HG03520 (cell line): ENCODE measurements around the gene MAN1B1.
A peak's percentile ranks its signal among the peaks of the same experiment; 100 is the strongest.

Source experiments
- ATAC-seq: cut with Tn5 transposase; IDR thresholded peaks from one replicate; pipeline ENCODE4 v1.9.1; 2021; ENCODE audit warnings: mild to moderate bottlenecking, moderate library complexity; ENCODE audit not compliant: unreplicated experiment

Gene MAN1B1

DNA sequence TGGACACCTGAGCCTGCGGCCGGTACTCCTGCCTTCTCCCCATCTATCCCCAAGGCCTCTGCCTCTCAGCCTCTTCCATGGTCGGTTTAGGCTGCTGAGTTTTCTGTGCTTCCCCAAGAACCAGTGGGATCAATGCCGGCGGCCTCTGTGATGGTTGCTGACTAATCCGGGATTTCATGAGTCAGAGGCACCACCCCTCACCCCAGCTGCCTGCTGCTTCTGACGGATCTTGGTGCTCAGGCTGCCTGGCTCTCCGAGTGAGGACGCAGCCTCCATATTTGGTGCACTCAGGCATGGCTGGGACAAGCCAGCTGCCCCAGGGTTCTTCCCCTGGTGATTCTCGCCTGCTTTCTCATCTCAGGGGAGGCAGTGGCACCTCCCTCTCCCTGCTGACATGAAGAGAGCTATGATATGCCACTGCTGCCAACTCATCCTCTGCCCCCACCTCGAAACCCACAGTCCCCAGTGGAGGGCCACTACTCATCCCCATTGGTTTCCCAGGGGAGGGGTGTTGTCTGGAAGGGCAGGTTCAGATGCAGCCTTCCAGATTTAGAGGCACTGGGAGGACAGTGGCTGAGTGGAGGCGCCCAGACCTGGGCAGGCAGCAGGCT, 3.3 kb upstream of the MAN1B1 start:
- no peak for ATAC-seq

- ATAC-seq: no peak
Observed at GRCh38 chr9:137084526-137084925, 2.3 kb upstream of the MAN1B1 start.

DNA sequence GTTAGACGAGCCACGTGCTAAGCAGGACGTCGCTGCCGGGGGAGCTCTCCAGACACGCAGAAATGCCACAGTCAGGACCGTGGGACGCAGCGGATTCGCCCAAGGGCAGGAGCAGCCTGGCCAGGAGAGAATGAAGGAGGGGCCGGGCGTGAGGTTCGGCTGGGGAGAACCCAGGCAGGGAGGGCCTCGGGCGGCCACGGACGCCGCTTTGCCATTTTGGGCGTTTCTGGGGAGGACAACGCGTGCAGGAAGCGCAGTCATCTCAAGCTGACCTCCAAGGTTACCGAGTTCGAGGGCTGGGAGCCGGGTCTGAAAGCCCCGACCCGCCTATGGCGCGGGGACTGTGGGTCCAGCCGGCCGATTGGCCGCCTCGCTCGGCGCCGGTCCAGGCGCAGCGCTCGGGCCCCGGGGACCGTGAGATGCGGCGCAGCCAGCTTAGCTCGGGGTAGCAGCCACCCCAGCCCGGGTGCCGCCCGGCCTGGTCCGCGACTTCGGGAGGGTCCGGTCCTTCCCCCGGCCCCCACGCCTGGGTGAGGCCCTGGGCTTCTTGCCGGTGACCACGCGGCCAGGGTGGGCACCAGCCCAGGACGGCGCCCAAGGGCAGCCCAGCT, 760 bp upstream of the MAN1B1 start:
- peak; percentile 9 for ATAC-seq

GRCh38 chr9:137087409-137087925, 682 bp downstream of the MAN1B1 start:
- ATAC-seq: no peak

DNA sequence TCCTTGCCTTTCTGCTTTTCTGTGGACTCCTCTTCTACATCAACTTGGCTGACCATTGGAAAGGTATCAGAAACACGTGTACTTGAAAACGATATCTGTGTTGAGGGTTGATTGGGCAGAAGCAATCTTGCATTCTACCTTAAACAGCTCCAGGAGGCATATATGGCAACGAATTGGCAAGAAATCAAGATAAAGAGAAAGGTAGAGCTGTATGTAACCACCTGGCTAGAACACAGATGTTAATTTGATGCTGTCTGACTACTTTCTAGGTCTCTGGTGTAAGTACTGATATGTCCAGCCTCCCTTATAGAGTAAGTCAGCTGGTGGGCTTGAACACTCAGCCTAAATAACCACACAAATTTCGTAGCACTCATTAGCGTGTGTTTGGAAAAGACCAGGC, 1.3 kb downstream of the MAN1B1 start:
- ATAC-seq: no peak

- ATAC-seq: no peak
Observed at GRCh38 chr9:137089232-137089947, 2.6 kb downstream of the MAN1B1 start.

GRCh38 chr9:137095664-137096517, 9.1 kb downstream of the MAN1B1 start:
- peak; percentile 89 for ATAC-seq

DNA sequence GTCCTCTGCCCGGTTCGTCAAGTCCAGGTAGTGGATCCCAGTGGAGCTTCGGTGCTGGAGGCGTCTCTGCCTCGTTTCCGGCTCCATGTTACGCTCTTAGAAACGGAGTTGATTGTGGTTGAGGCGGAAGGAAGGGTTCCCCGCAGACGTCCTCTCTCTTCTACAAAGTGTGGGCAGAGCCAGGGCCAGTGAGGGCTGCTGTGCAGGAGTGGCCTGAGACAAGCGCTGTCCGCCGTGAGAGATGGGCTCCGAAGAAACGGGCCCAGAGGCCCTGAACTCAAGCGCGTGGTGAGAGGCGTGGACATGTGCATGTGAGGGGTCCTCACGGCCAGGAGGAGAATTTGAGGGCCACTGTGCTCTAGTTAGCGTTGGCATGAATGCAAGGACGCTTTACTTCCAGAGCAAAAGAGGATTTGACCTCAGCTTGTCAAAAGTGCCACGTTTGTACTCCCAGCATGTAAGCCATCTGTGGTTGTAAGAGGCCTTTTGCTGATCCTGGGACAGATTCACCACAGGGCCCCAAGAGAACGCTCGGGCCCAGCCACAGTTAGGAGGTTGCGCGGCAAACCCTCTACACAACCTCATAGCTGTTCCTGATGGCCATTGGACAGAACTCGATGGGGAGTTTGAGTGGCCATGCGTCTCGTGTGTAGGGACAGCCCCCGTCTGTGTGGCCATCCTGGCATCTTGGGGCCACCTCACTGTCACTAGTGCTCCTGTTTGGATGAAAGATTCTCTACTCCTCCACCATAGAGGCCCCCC, 10.2 kb downstream of the MAN1B1 start:
- ATAC-seq: no peak

- no peak for ATAC-seq
Observed at GRCh38 chr9:137097761-137098462, 11.1 kb downstream of the MAN1B1 start.

DNA sequence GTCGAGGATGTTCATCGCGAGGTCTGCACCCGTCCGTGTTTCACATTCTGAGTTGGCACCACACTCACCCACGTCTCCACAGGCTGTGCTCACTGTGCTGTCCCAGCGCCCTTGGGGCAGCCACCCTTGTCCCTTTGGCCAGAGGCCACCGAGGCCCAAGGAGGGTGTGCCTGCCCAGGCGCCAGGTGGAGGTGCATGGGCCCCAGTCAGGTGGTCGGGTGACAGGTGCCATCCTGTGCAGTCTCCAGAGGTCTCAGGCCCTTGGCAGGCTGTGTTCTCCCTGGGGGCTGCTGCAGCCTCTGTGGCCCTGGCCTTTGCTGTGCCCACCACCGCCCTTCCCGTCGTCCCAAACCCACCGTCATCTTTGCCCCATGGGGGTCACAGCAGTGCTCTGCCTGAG, 12.4 kb downstream of the MAN1B1 start:
- no peak for ATAC-seq

DNA sequence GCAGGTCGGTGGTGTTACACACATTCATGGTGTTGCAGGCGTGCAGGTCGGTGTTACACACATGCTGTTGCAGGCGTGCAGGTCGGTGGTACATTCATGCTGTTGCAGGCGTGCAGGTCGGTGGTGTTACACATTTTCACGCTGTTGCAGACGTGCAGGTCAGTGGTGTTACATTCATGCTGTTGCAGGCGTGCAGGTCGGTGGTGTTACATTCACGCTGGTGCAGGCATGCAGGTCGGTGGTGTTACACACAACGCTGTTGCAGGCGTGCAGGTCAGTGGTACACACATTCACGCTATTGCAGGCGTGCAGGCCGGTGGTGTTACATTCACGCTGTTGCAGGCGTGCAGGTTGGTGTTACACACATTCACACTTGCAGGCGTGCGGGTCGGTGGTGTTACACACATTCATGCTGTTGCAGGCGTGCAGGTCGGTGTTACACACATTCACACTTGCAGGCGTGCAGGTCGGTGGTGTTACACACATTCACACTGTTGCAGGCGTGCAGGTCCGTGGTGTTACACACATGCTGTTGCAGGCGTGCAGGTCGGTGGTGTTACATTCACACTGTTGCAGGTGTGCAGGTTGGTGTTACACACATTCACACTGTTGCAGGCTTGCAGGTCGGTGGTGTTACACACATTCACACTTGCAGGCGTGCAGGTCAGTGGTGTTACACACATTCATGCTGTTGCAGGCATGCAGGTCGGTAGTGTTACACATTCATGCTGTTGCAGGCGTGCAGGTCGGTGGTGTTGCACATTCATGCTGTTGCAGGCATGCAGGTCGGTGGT, 16.6 kb downstream of the MAN1B1 start:
- no peak for ATAC-seq

DNA sequence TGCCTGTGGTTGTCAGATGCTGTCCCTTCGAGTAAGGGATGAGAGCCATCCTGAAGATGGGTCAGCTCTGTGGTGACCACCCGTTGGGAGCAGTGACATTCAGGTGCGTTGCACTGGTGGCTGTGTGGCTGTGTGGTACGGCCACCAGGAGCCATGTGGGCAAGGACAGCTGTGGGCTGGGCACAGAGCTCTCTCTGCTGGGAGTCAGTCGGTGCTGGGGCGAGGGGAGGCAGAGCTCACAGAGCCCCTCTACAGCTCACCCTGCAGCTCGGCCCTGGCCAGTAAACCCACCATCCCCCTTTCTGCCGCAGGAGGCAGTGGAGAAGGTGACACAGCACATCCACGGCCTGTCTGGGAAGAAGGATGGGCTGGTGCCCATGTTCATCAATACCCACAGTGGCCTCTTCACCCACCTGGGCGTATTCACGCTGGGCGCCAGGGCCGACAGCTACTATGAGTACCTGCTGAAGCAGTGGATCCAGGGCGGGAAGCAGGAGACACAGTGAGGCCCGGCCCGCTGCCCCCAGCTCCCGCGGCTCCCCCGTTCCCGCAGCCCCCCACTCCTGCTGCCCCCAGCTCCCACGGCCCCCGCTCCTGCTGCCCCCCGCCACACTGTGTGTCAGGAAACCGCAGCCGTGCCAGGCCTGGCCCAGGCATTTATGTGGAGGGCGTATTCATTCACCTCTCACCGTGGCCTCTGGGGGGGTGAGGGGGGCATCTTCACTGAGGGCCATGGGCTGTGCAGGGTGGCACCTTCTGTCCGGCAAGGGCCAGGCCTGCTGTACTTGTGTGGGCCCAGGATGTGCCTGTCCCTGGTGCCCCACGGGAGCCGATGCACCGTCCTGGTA, 19.3 kb downstream of the MAN1B1 start:
- no peak for ATAC-seq

- no peak for ATAC-seq
Observed at GRCh38 chr9:137106662-137107250, 20.0 kb downstream of the MAN1B1 start.

- no peak for ATAC-seq
Observed at GRCh38 chr9:137107312-137107921, 20.6 kb downstream of the MAN1B1 start.

GRCh38 chr9:137107982-137108381, 21.2 kb downstream of the MAN1B1 start:
- ATAC-seq: no peak

- ATAC-seq: no peak
Observed at GRCh38 chr9:137108608-137109249, 21.9 kb downstream of the MAN1B1 start.
